Ureter (tissue), 1 donor: ENCODE data around the gene CUTC. TPM values are rescaled to one million over a fixed set of nuclear protein-coding genes. Genes with fewer than 3 reads are reported as not detected.

ENCODE experiments used
- DNase-seq: peaks from one replicate; pipeline ENCODE4 v3.0.0-alpha.2; 2020; ENCODE audit warnings: low spot score
- total RNA-seq: library from RNA; stranded (reverse); gene quantifications from one replicate; pipeline ENCODE4 v1.2.4, GENCODE V29; 2023
- donor health status: DM: yes; HTN: yes; CAD: no.

Gene CUTC
- total RNA-seq, 1 donor from 2014 or later: 18.9 TPM

- DNase-seq: no peak
Measured at GRCh38 chr10:99782447-99783286, 50.6 kb downstream of the CUTC start, which contains the start of gene ABCC2. ABCC2 (plus strand) TSS chr10:99782640; CDS start chr10:99782845, 205 bp downstream.

GRCh38 chr10:99784016-99784726 is 52.1 kb downstream of the CUTC start:
- no peak for DNase-seq

- no peak for DNase-seq
Measured at GRCh38 chr10:99784727-99785441, 52.9 kb downstream of the CUTC start.

- DNase-seq: no peak
Measured at GRCh38 chr10:99785646-99786045, 53.6 kb downstream of the CUTC start.

- DNase-seq: no peak
Measured at GRCh38 chr10:99787311-99787710, 55.3 kb downstream of the CUTC start.

GRCh38 chr10:99787782-99788445 is 55.9 kb downstream of the CUTC start:
- no peak for DNase-seq

GRCh38 chr10:99788598-99789256 is 56.7 kb downstream of the CUTC start:
- DNase-seq: peak; percentile 62

- no peak for DNase-seq
Measured at GRCh38 chr10:99791831-99792230, 59.8 kb downstream of the CUTC start.

- no peak for DNase-seq
Measured at GRCh38 chr10:99793819-99794218, 61.8 kb downstream of the CUTC start.

- DNase-seq: no peak
Measured at GRCh38 chr10:99796928-99797327, 64.9 kb downstream of the CUTC start.

GRCh38 chr10:99798031-99798430 is 66.0 kb downstream of the CUTC start:
- DNase-seq: no peak

GRCh38 chr10:99798920-99799319 is 66.9 kb downstream of the CUTC start:
- no peak for DNase-seq

GRCh38 chr10:99799613-99800012 is 67.6 kb downstream of the CUTC start:
- no peak for DNase-seq

GRCh38 chr10:99804471-99804870 is 72.4 kb downstream of the CUTC start:
- no peak for DNase-seq

- DNase-seq: no peak
Measured at GRCh38 chr10:99805190-99805589, 73.2 kb downstream of the CUTC start.

Other genes starting within 250 kb of the CUTC start
- gene NKX2-3, start 199.3 kb upstream of the CUTC start, total RNA-seq: not detected
- gene SLC25A28, start 111.8 kb upstream of the CUTC start, total RNA-seq: 54.2 TPM
- 28.0 TPM for gene ENTPD7, start 72.7 kb upstream of the CUTC start, total RNA-seq
- gene COX15, start 107 bp upstream of the CUTC start, total RNA-seq: 42.2 TPM
- 1.5 TPM for gene ABCC2, start 50.4 kb downstream of the CUTC start, total RNA-seq